Heart left ventricle (tissue), 13 donors: Measurements from ENCODE around the gene ABCB6.
A peak's percentile ranks its signal among the peaks of the same experiment; 100 is the strongest.

Source experiments
- POLR2A ChIP-seq, 2 donors: fragments of 450-650 bp; IDR thresholded peaks; one replicate each; pipeline ENCODE4 v1.6.1; 2017; ENCODE audit warnings: antibody characterized with exemption in 2 of 2, mild to moderate bottlenecking in 2 of 2, moderate library complexity in 2 of 2
- TF ChIP-seq, protein P1 (sequence below), 12 donors: fragments of 200-600 bp; sonication (generic) in 4 of 12; IDR thresholded peaks; one replicate each; pipeline versions ENCODE4 v1.5.0 to v1.8.0; 2018 to 2022; ENCODE audit warnings: antibody characterized with exemption in 12 of 12, mild to moderate bottlenecking in 5 of 12
- donor health status: ischemic (EF 13 %, LVEDD 7.1; RV severe dilation, severe dysfunction).
- donor health status: DM: no; HTN: yes; CAD: no.
- donor health status: DM: no; HTN: no; CAD: no.
- donor health status: ischemic (EF 25% LVEDD 6.9; RV normal size, moderate dysfunction).
- donor health status: ischemic (EF 25% LVEDD 5.7; RV mildly dilated, moderate dysfunction).
- donor health status: ischemic (EF 35%, LVEDD 5.7; RV mildly dilated, moderate dysfunction).
- donor health status: nonischemic (EF 11% LVEDD 7.7; RV severe dilation, severe dysfunction).
- donor health status: DM: yes; HTN: yes; CAD: no.
- donor health status: PGD.
- donor health status: ischemic (EF 29% LVEDD 5.4; RV normal size, mild dysfunction).
- donor health status: nonischemic (EF 23%, LVEDD 6.1; RV moderate dilation, normal function).

DNA sequence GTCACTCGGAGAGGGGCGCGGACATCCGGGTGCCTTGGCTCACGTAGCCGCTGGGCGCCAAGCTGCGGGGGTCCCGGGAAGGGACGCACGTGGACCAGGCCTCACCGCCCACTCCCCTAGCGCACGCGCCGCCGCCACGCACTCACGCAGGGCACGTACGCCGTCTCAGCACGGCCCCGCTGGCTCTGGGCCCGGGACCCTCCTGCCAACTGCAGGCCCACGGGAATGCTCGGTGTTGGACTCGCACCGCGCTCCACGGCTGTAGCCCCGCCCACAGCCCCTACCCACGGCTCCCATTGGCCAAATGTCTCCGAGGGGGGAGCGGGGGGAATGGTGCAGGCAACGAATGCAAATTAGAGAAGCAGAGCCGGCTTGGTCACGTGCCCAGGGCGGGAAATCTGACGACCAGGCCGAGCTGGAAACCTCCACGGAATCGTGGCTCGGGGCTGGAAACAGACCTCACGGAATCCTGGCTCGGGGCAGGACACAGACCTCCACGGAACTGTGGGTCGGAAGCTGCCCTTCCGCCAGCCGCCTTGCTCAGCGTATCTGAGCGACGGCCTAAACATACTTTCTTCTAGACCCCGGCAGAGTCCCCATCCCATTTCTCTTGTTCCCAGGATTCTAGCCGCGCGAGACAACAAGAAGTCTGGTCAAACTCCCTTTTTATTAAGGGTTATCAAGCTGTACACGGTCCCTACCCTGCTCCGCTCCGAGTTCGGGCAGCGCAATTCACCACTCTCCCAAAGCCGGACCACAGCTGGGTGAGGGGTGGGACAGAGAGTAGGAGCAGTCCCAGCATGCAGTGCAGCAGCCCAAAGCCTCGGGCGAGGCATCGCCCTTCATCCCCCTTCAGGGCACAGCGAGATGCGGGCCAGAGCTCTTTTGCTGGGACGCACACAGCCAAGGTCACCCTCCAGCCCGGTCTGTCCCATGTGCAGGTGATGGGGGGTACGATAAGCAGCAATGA, at the start of gene ABCB6:
- TF ChIP-seq POLR2A (IDR thresholded peaks at IDR 0.05): peak; percentile 7 to 84
- TF ChIP-seq, protein P1, sequence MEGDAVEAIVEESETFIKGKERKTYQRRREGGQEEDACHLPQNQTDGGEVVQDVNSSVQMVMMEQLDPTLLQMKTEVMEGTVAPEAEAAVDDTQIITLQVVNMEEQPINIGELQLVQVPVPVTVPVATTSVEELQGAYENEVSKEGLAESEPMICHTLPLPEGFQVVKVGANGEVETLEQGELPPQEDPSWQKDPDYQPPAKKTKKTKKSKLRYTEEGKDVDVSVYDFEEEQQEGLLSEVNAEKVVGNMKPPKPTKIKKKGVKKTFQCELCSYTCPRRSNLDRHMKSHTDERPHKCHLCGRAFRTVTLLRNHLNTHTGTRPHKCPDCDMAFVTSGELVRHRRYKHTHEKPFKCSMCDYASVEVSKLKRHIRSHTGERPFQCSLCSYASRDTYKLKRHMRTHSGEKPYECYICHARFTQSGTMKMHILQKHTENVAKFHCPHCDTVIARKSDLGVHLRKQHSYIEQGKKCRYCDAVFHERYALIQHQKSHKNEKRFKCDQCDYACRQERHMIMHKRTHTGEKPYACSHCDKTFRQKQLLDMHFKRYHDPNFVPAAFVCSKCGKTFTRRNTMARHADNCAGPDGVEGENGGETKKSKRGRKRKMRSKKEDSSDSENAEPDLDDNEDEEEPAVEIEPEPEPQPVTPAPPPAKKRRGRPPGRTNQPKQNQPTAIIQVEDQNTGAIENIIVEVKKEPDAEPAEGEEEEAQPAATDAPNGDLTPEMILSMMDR (IDR thresholded peaks at IDR 0.05): no peak
